AG09319 (cell line): Measurements from ENCODE around the gene MANBA.
"Not testable (repeated sequence)": the region's sequence is repeated elsewhere in the genome, so short reads cannot be mapped to it uniquely, and the experiment has no call there.

Source experiments
- DNase-seq: peaks from one replicate; pipeline ENCODE4 v3.0.0-alpha.2; 2010; ENCODE audit warnings: low read depth; ENCODE audit errors: extremely low read depth
- TF ChIP-seq, protein P1 (sequence below): IDR thresholded peaks from 2 replicates; pipeline ENCODE4 v1.5.1; 2011; ENCODE audit warnings: low read depth, mild to moderate bottlenecking, inconsistent platforms, low read length, moderate library complexity

The MANBA gene

DNA sequence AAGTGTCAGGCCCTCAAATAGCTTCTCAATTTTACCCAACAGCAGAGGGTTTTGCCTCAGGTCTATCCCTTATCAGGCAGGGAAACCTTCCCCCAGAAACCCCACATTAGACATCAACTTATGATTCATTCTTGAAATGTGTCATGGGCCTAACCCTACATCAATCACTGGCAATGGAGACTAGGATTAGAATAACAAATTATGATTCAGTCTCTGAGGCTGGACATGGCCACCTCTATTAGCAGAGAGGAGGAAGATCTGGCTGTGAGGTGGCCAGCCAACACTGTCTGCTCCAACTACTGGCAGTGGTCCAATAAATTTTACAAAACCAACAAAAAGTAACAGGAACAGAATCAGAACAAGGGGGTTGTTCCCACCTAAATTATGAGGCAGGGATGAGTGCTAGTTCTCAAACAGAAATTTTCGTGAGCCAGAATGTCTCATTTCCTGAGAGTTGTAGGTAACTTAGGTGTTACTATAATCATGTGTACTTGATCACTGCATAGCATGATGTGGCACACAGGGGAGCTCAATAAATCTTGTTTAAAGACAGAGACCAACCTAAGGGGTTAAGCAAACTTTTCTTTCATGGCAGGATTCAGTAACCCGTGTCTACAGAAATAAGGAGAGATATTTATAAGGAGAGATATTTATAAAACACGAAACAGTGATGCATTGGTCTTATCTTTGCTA, 132.8 kb downstream of the MANBA start:
- TF ChIP-seq, protein P1, sequence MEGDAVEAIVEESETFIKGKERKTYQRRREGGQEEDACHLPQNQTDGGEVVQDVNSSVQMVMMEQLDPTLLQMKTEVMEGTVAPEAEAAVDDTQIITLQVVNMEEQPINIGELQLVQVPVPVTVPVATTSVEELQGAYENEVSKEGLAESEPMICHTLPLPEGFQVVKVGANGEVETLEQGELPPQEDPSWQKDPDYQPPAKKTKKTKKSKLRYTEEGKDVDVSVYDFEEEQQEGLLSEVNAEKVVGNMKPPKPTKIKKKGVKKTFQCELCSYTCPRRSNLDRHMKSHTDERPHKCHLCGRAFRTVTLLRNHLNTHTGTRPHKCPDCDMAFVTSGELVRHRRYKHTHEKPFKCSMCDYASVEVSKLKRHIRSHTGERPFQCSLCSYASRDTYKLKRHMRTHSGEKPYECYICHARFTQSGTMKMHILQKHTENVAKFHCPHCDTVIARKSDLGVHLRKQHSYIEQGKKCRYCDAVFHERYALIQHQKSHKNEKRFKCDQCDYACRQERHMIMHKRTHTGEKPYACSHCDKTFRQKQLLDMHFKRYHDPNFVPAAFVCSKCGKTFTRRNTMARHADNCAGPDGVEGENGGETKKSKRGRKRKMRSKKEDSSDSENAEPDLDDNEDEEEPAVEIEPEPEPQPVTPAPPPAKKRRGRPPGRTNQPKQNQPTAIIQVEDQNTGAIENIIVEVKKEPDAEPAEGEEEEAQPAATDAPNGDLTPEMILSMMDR = no peak
- no peak for DNase-seq

DNA sequence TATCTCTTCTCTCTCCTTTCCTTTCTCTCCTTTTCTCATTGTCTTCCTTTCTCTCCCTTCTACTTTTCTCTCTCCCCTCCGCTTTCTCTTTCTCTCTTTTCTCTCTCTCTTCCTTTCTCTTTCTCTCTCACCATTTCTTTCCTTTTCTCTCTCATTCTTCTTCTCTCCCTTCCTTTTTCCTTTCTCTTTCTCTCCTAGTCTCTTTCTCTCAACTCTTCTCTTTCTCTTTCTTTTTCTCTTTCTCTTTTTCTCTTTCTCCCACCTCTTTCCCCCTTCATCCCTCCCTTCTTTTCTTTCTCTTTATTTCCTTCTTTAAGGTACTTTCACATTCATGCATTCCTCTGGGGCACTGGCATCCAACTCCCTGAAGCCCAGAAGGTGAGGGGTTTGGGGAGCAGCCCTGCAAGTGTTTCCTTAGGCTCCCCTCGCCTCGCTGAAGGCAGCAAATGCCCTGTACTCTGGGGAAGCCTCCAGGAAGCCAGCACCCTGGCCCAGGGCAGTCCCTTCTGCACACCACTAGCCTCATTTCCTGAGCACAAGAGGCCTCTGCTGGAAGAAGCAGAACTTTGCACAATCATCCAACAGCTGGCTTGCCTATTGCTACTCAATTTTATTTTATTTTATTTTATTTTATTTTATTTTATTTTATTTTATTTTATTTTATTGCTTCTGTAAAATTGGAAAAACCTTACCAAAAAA, 135.4 kb downstream of the MANBA start:
- peak; percentile 29 for DNase-seq
- TF ChIP-seq, protein P1 = peak; percentile 52

DNA sequence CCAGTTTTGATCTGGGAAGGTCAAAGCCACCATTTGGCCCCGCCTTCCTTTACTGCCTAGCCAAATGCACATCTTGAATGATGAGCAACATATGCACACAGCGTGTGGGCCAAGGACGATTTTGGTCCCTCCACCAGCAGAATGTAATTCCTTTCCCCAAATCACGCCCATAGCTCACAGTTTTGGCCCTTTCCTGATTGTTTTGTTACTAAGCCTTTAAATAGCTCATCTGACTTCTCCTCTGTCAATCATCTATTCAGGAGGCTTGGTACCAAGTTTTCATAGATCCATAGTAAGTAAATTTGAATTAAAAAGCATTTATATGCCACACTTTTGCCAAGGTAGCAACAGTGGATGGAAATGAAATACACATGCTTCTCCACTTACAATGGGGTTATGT, 136.3 kb downstream of the MANBA start:
- TF ChIP-seq, protein P1 = no peak
- DNase-seq = no peak

DNA sequence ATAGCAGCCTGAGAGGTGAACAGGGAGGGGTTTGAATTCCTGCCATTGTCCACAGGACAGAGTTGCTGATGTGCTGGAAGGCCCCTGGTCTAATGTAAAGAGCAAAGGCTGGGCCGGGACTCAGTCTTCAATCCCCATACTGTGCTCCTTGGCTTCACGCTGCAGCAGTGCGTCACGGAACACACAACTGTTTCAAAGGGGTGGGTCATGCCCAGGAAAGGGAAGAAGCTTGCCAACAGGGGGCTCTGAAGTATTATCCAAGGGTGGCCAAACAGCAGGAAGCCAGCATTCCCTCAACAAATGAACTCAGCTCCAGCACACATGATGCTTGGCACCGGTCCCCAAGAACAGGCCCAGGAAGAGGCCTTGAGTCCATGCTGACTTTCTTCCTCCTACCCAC, 137.1 kb downstream of the MANBA start:
- TF ChIP-seq, protein P1 = no peak; the same call in 1 of the 2 replicates
- no peak for DNase-seq

DNA sequence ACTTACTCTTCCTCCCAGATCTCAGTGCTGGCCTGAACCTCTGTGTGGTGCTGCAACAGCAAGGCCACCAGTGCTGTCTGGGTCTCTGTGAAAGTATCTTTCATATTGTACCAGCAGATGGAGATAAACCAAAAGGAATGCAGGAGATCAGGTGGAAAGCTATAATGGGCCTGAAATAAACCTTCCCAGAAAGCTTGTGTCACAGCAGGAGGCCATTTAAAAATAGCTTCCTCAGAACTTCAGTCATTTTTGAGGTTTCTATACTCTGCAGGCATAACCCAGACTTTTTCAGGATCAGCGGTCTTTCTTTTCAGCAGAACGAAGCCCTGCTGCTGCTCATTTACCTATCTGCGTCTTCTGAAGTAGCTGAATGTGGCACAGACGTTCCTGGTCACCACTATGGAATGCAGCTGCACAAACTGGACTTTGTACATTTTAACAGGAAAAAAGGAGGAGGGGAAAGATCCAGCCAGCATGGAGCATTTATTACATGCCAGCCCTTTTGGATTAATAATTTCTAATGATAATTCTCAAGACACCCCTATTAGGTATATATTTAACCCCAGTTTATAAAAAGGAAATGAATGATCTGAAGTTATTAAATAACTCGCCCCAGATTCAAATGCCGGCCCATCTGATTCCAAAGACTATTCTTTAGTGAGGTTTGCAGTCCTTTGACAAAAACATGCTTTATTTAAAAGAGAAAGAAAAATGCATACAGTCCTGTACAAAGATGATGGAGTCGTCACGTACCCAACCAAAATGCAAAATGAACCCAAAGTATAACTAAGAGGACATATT, 139.9 kb downstream of the MANBA start:
- TF ChIP-seq, protein P1 = peak; percentile 53
- peak; percentile 42 for DNase-seq

DNA sequence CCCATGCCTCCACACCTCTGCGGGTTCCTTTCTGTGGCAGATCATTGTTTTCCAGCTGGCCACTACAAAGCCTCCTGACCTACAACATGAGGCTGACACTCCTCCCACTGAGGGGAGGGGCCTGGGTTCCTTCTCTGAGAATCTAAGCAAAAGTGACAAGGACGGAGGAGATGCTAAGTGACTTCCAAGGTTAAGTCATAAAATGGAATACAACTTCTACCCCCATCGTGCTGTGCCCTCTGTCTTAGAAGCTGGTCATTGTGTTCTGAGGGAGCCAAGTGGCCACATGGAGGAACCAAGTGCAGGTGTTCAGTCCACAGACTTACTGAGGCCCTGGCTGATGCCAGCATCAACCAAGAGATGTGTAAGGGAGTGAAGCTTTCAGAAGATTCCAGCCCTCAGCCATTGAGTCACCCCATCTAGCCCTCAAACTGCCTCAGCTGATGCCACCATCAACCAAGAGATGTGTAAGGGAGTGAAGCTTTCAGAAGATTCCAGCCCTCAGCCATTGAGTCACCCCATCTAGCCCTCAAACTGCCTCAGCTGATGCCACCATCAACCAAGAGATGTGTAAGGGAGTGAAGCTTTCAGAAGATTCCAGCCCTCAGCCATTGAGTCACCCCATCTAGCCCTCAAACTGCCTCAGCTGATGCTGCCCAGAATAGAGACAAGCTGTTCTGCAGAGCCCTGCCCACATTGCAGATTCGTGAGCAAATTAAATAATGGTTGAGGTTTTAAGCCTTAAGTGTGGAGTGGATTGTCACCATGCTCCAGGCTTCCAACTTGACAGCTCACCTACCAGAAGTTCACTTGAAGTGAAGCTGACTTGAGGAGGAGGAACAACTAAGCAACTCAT, 140.8 kb downstream of the MANBA start:
- DNase-seq = not testable (repeated sequence)

DNA sequence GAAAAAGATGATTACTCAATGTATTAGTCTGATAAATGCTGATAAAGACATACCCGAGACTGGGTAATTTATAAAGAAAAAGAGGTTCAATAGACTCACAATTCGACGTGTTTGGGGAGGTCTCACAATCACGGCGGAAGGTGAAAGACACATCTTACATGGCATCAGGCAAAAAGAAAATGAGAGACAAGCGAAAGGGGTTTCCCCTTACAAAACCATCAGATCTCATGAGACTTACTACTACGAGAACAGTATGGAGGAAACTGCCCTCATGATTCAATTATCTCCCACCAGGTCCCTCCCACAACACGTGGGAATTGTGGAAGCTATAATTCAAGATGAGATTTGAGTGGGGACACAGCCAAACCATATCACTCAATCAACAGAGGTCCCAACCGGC, 141.7 kb downstream of the MANBA start:
- not testable (repeated sequence) for DNase-seq

DNA sequence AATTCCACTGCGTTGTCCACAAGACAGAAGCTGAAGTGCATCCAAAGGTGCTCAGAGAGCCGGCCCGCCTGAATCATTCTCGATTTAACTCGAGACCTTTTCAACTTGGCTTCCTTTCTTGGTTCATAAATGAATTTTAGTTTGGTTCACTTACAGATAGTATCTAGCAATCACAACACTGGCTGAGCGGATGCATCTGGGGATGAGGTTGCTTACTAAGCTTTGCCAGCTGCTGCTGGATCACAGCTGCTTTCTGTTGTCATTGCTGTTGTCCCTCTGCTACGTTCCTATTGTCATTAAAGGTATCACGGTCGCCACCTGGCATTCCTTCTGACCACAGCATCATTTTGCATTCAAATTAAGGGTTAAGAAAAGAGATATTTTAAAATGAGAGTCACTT, 144.1 kb downstream of the MANBA start:
- TF ChIP-seq, protein P1 = no peak
- no peak for DNase-seq
